A549 (cell line): ENCODE data around the gene RENBP. TPM values are rescaled to one million over a fixed set of nuclear protein-coding genes. Genes with fewer than 3 reads are reported as not detected.

ENCODE experiments used
- ATAC-seq, 2 experiments: fragments of 200-7000 bp in 1 of 2; fragments of >200 bp in 1 of 2; cut with Nextera tagmentation in 1 of 2; cut with Tn5 transposase in 1 of 2; 3 replicates each; pipeline versions ENCODE4 v1.8.0 to v1.9.1; 2018 to 2020; ENCODE audit warnings: mild to moderate bottlenecking in 1 of 2, moderate library complexity in 1 of 2
- CTCF ChIA-PET: fragments of 300-600 bp; sonication (Branson Sonifier 250); formaldehyde crosslinking; extraction: SDS; loops from one replicate; lab custom pipeline; 2021; ENCODE audit warnings: antibody characterized with exemption, inconsistent platforms; lab: Yijun Ruan, JAX
- POLR2A ChIA-PET: fragments of 350-600 bp; formaldehyde crosslinking; extraction: SDS; loops from one replicate; lab custom pipeline; 2021; ENCODE audit warnings: antibody characterized with exemption, inconsistent platforms; lab: Yijun Ruan, JAX
- DNase-seq, 2 experiments: peaks; one replicate each; pipeline versions ENCODE4 v3.0.0 to v3.0.0-alpha.2; 2011 to 2016; ENCODE audit warnings: low read depth in 1 of 2, low spot score in 1 of 2
- FAIRE-seq: peaks from 2 replicates; lab custom pipeline; 2011; peaks lifted over from hg19 to GRCh38; lab: Jason Lieb, UNC
- H3K27ac ChIP-seq, 2 experiments: fragments of >200 bp; sonication (Bioruptor Twin); formaldehyde crosslinking; 3 replicates each; pipeline ENCODE4 v1.5.1; 2016 to 2017
- H3K4me1 ChIP-seq: fragments of >200 bp; sonication (Bioruptor Twin); formaldehyde crosslinking; 3 replicates; pipeline ENCODE4 v1.6.1; 2016
- H3K4me2 ChIP-seq: fragments of >200 bp; sonication (Bioruptor Twin); formaldehyde crosslinking; 3 replicates; pipeline ENCODE4 v1.6.1; 2016
- H3K4me3 ChIP-seq: fragments of >200 bp; sonication (Bioruptor Twin); formaldehyde crosslinking; 3 replicates; pipeline ENCODE4 v1.5.1; 2016
- H3K9me3 ChIP-seq: fragments of >200 bp; sonication (Bioruptor Twin); formaldehyde crosslinking; 3 replicates; pipeline ENCODE4 v1.6.1; 2016
- ATOH8 ChIP-seq: fragments of 250-450 bp; sonication (Bioruptor Pico); IDR thresholded peaks from 2 replicates; pipeline ENCODE4 v1.5.0; 2020; ENCODE audit warnings: low read depth, mild to moderate bottlenecking, moderate library complexity
- BHLHE40 ChIP-seq: IDR thresholded peaks from 2 replicates; pipeline ENCODE4 v1.6.1; 2012; ENCODE audit warnings: low read depth, low read length, inconsistent platforms
- CBX2 ChIP-seq: fragments of 200-600 bp; sonication (generic); IDR thresholded peaks from 2 replicates; pipeline ENCODE4 v1.6.1; 2016; ENCODE audit warnings: low read depth, mild to moderate bottlenecking, borderline replicate concordance
- CBX8 ChIP-seq: fragments of 200-600 bp; sonication (generic); IDR thresholded peaks from 2 replicates; pipeline ENCODE4 v1.6.1; 2016
- CEBPB ChIP-seq, 2 experiments: fragments of >200 bp in 1 of 2; sonication (Bioruptor Twin) in 1 of 2; formaldehyde crosslinking in 1 of 2; IDR thresholded peaks; 2 replicates each; pipeline ENCODE4 v1.6.1; 2012 to 2016
- EHMT2 ChIP-seq: fragments of 200-600 bp; sonication (generic); IDR thresholded peaks from 2 replicates; pipeline ENCODE4 v1.6.1; 2016; ENCODE audit warnings: antibody characterized with exemption, low read depth, mild to moderate bottlenecking, moderate library complexity
- ELK1 ChIP-seq: fragments of 150-350 bp; IDR thresholded peaks from 2 replicates; pipeline ENCODE4 v1.6.1; 2014; ENCODE audit warnings: low read depth, mild to moderate bottlenecking, low read length
- ESRRA ChIP-seq: fragments of 150-350 bp; IDR thresholded peaks from 2 replicates; pipeline ENCODE4 v1.6.1; 2014; ENCODE audit warnings: mild to moderate bottlenecking, low read length, borderline replicate concordance
- FOSB ChIP-seq: fragments of 250-450 bp; sonication (Bioruptor Pico); IDR thresholded peaks from 2 replicates; pipeline ENCODE4 v1.5.0; 2020; ENCODE audit warnings: mild to moderate bottlenecking, moderate library complexity
- FOSL2 ChIP-seq, 2 experiments: fragments of 450-650 bp in 1 of 2; fragments of >200 bp in 1 of 2; sonication (Bioruptor Twin) in 1 of 2; formaldehyde crosslinking; IDR thresholded peaks; 2 replicates each; pipeline versions ENCODE4 v1.5.0 to v1.6.1; 2016 to 2020; ENCODE audit warnings: mild to moderate bottlenecking in 1 of 2, moderate library complexity in 1 of 2
- FOXS1 ChIP-seq: fragments of 250-450 bp; sonication (Bioruptor Pico); IDR thresholded peaks from 2 replicates; pipeline ENCODE4 v1.5.0; 2020; ENCODE audit warnings: mild to moderate bottlenecking, moderate library complexity
- HDAC2 ChIP-seq: fragments of 200-600 bp; sonication (generic); IDR thresholded peaks from 2 replicates; pipeline ENCODE4 v1.6.1; 2016
- HMGXB4 ChIP-seq: fragments of 250-450 bp; sonication (Bioruptor Pico); IDR thresholded peaks from 2 replicates; pipeline ENCODE4 v1.5.0; 2021; ENCODE audit warnings: mild to moderate bottlenecking, moderate library complexity, borderline replicate concordance
- HOXB5 ChIP-seq: fragments of 250-450 bp; sonication (Bioruptor Pico); IDR thresholded peaks from 2 replicates; pipeline ENCODE4 v1.5.0; 2020; ENCODE audit warnings: mild to moderate bottlenecking, moderate library complexity
- JUN ChIP-seq, 2 experiments: fragments of >200 bp; sonication (Bioruptor Twin); formaldehyde crosslinking; IDR thresholded peaks; 2 replicates in 1 of 2; 3 replicates in 1 of 2; pipeline ENCODE4 v1.6.1; 2016 to 2017
- JUNB ChIP-seq: fragments of >200 bp; sonication (Bioruptor Twin); formaldehyde crosslinking; IDR thresholded peaks from 2 replicates; pipeline ENCODE4 v1.6.1; 2016
- KDM1A ChIP-seq: fragments of 200-600 bp; sonication (generic); IDR thresholded peaks from 2 replicates; pipeline ENCODE4 v1.6.1; 2016; ENCODE audit warnings: low read depth, mild to moderate bottlenecking
- KDM5A ChIP-seq: fragments of 200-600 bp; sonication (generic); IDR thresholded peaks from 2 replicates; pipeline ENCODE4 v1.6.1; 2016; ENCODE audit warnings: antibody characterized with exemption, mild to moderate bottlenecking
- MAZ ChIP-seq: fragments of 150-350 bp; IDR thresholded peaks from 2 replicates; pipeline ENCODE4 v1.6.1; 2014; ENCODE audit warnings: antibody characterized with exemption, low read depth, low read length, borderline replicate concordance
- NFE2L2 ChIP-seq: fragments of 150-350 bp; conservative IDR thresholded peaks from 2 replicates; pipeline ENCODE4 v1.6.1; 2014; ENCODE audit warnings: low read length
- PBX3 ChIP-seq: IDR thresholded peaks from 2 replicates; pipeline ENCODE4 v1.6.1; 2012
- PHF8 ChIP-seq: fragments of 200-600 bp; sonication (generic); IDR thresholded peaks from 2 replicates; pipeline ENCODE4 v1.6.1; 2016; ENCODE audit warnings: low read depth, mild to moderate bottlenecking, antibody characterized with exemption, moderate library complexity, borderline replicate concordance
- POLR2AphosphoS2 ChIP-seq: conservative IDR thresholded peaks from 2 replicates; pipeline ENCODE4 v1.6.1; 2012; ENCODE audit warnings: low read length, improper control_type of control experiment, inconsistent platforms
- RAD21 ChIP-seq, 2 experiments: fragments of >200 bp in 1 of 2; sonication (Bioruptor Twin) in 1 of 2; formaldehyde crosslinking in 1 of 2; IDR thresholded peaks in 1 of 2; conservative IDR thresholded peaks in 1 of 2; 2 replicates in 1 of 2; 3 replicates in 1 of 2; pipeline ENCODE4 v1.6.1; 2012 to 2018; ENCODE audit warnings: inconsistent platforms in 1 of 2
- RARB ChIP-seq: fragments of 250-450 bp; sonication (Bioruptor Pico); IDR thresholded peaks from 2 replicates; pipeline ENCODE4 v1.8.0; 2021; ENCODE audit warnings: mild to moderate bottlenecking, moderate library complexity
- SREBF2 ChIP-seq: fragments of 450-650 bp; IDR thresholded peaks from 2 replicates; pipeline ENCODE4 v1.6.1; 2014; ENCODE audit warnings: mild to moderate bottlenecking, moderate library complexity
- ZC3H11A ChIP-seq: fragments of 450-650 bp; IDR thresholded peaks from 2 replicates; pipeline ENCODE4 v1.6.1; 2014; ENCODE audit warnings: antibody characterized with exemption, mild to moderate bottlenecking
- ZFP36 ChIP-seq: fragments of 450-650 bp; IDR thresholded peaks from 2 replicates; pipeline ENCODE4 v1.6.1; 2014; ENCODE audit warnings: borderline replicate concordance; ENCODE audit not compliant: partially characterized antibody
- ZNF302 ChIP-seq: fragments of 250-450 bp; sonication (Bioruptor Pico); IDR thresholded peaks from 2 replicates; pipeline ENCODE4 v1.9.0; 2021; ENCODE audit warnings: inconsistent platforms, mild to moderate bottlenecking, moderate library complexity
- WGBS: methylation state at CpG from one replicate; pipeline ENCODE4 v1.1.6; 2017; ENCODE audit errors: missing lambda C conversion rate; 5-methylcytosine and 5-hydroxymethylcytosine counted together
- polyA plus RNA-seq, 4 experiments: library from polyadenylated mRNA; depleted of rRNA in 3 of 4; stranded (reverse); fragments of >200 nt; fragmentation: RNase III in 1 of 4; extraction: RNeasy Plus Mini Kit Qiagen cat#74134 plus additional on column Dnase treatment in 1 of 4; gene quantifications; 2 replicates in 3 of 4; 3 replicates in 1 of 4; pipeline ENCODE4 v1.2.3, GENCODE V29; 2011 to 2017

Gene RENBP
- polyA plus RNA-seq, 2 of the 4 experiments (the other 2 are of a cell fraction), result not detected

GRCh38 chrX:153974726-153975286 is 30.4 kb upstream of the RENBP start:
- Histone ChIP-seq H3K4me2 (peak overlapping the region; percentile 42; the same call in 2 of the 3 replicates), H3K4me3 (no peak overlapping the region), H3K9me3 (no peaks in the 10 kb centered on the region), H3K4me1 (peaks cover 17% of the 10 kb centered on the region), H3K27ac (peak overlapping the region in 1 of 2 experiments; percentile 99; a peak in 2 of 6 replicates)
- DNase-seq (no peak), FAIRE-seq (no peak), ATAC-seq (no peak)
- ChIA-PET CTCF (interaction anchor here (1.1 to 2.2 kb wide), 2 partner anchors 39 to 43 kb away, joined by 3 to 8 read pairs; no protein-coding TSS in a partner anchor), POLR2A (no interaction called here)
- TF ChIP-seq JUNB (no peak), KDM5A (no peak), HMGXB4 (CRISPR knock-in tag) (no peak), ZFP36 (no peak), RAD21 (conservative IDR thresholded peaks at IDR 0.05 in 1 of 2, IDR thresholded peaks at IDR 0.05 in 1 of 2) (no peak), CBX2 (no peak), ELK1 (no peak), CBX8 (no peak), RARB (CRISPR knock-in tag) (no peak), ATOH8 (CRISPR knock-in tag) (no peak), SREBF2 (no peak), MAZ (no peak), ESRRA (no peak), ZC3H11A (no peak), PBX3 (no peak), HDAC2 (no peak), HOXB5 (CRISPR knock-in tag) (no peak), NFE2L2 (no peak), PHF8 (no peak)
- 77% methylated on average over 3 of the region's 3 CpGs for WGBS

- ChIA-PET CTCF (interaction anchor here (1.0 to 1.1 kb wide), 2 partner anchors 27 to 44 kb away, joined by 3 read pairs; no protein-coding TSS in a partner anchor), POLR2A (no interaction called here)
- FAIRE-seq, result no peak
- H3K4me1 ChIP-seq, result peaks cover 20% of the 10 kb centered on the region
- DNase-seq, result no peak
- peak overlapping the region; percentile 99 to 100; a peak in 5 of 6 replicates for H3K27ac ChIP-seq
- 93% methylated on average over 12 of the region's 14 CpGs for WGBS
- TF ChIP-seq EHMT2, result no peak
- TF ChIP-seq FOSL2 (IDR thresholded peaks at IDR 0.05), result no peak
- no peak for TF ChIP-seq FOSL2 (CRISPR knock-in tag; IDR thresholded peaks at IDR 0.05)
- no peak for TF ChIP-seq JUNB
- TF ChIP-seq CEBPB (IDR thresholded peaks at IDR 0.05), result no peak
- TF ChIP-seq HOXB5 (CRISPR knock-in tag), result no peak
- no peak for TF ChIP-seq FOXS1
- no peak for TF ChIP-seq RAD21 (conservative IDR thresholded peaks at IDR 0.05 in 1 of 2, IDR thresholded peaks at IDR 0.05 in 1 of 2)
- no peak for TF ChIP-seq PBX3
- TF ChIP-seq RARB (CRISPR knock-in tag), result no peak
- TF ChIP-seq HDAC2, result no peak
- TF ChIP-seq JUN (IDR thresholded peaks at IDR 0.05), result no peak
- TF ChIP-seq KDM1A, result no peak
- TF ChIP-seq BHLHE40, result no peak
- no peak for TF ChIP-seq POLR2AphosphoS2
- no peak for TF ChIP-seq ZNF302 (CRISPR knock-in tag)
- TF ChIP-seq FOSB, result no peak
- no peaks in the 10 kb centered on the region for H3K9me3 ChIP-seq
- peak overlapping the region; percentile 100; the same call in 2 of the 3 replicates for H3K4me3 ChIP-seq
- no peak for ATAC-seq
- peak overlapping the region; percentile 81 for H3K4me2 ChIP-seq
Measured at GRCh38 chrX:153974003-153974725, 29.7 kb upstream of the RENBP start.
